Measurements from ENCODE around the gene PTCD2.

PTCD2 gene

DNA sequence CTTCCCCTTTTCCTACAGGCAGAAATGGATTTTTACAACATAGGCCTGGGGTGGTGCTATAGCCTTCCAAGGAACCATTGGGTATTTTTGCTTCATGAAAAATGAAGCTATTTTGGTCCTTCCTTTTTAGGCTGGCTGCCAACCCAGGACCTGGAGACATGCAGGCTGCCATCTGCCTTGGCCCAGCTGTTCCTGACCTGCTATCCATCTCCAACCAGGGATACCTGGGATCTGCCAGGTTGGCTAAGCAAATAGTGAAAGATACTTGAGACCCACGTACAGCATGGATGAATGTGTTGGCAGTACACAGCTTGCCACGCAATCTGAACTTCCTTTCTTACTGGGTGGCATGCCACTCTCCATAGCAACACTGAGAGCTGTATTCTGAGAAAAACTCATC, 31.2 kb upstream of the PTCD2 start:
- TF ChIP-seq, protein P1, sequence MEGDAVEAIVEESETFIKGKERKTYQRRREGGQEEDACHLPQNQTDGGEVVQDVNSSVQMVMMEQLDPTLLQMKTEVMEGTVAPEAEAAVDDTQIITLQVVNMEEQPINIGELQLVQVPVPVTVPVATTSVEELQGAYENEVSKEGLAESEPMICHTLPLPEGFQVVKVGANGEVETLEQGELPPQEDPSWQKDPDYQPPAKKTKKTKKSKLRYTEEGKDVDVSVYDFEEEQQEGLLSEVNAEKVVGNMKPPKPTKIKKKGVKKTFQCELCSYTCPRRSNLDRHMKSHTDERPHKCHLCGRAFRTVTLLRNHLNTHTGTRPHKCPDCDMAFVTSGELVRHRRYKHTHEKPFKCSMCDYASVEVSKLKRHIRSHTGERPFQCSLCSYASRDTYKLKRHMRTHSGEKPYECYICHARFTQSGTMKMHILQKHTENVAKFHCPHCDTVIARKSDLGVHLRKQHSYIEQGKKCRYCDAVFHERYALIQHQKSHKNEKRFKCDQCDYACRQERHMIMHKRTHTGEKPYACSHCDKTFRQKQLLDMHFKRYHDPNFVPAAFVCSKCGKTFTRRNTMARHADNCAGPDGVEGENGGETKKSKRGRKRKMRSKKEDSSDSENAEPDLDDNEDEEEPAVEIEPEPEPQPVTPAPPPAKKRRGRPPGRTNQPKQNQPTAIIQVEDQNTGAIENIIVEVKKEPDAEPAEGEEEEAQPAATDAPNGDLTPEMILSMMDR (conservative IDR thresholded peaks at IDR 0.05; ENCODE audit: low read length) = no peak
- no peak for DNase-seq (ENCODE audit: low read depth)
- no peak overlapping the region for H3K4me3 ChIP-seq (ENCODE audit: low read length)

DNA sequence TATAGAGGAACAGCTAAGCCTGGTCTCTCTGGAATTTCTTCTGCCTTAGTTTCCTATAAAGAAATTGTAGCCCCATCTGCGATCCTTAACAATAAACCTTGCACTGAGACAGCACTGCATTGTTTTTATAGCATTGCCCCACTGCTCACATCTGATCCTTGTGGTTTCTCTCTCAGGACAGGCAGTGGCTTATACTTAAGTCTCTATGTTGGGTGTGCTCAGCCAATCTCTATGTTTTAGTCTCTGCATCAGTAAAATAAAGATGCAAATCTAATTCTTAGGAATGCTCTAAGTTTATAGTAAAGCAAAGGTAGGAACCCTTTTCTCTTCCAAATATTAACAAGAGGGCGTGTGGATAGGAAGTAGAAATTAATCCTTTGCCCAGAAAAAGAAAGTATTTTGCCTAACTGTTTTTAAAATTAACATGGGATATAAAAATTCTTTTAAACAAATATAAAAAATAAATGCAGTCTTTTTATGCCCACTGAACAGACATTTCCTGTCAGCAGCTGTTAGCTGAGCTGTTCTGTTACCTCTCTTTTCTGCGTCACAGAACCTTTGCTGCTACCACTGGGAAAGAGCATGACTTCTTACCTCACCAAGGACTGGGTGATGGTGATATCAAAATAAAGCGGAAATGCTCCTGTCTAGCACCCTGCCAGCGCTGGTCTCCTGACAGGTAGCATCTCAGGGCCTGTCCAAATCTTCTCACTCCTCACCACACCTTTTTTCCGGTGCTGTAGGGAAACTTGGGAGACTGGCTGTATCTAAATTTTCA, 29.6 kb upstream of the PTCD2 start:
- DNase-seq (ENCODE audit: low read depth) = no peak
- H3K4me3 ChIP-seq (ENCODE audit: low read length) = no peak overlapping the region
- TF ChIP-seq, protein P1 (conservative IDR thresholded peaks at IDR 0.05; ENCODE audit: low read length) = no peak

DNA sequence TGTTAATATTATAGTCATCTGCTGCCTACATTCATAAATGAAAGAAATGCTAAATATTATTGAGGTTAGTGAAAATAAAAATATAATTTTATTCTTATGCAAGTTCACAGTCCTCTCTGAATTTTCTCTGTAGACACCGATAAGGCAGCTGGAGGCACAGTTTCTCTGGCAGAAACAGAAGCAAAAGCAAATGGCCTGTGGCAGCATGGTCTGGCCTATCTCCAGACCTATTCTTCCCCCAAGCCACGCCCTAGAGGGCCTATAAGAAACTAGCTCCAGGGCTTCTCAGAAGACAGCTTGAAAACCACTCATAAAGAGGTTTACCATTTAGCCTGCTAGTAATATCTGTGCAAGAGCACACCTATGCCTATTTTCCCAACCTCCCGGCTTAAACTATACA, 28.6 kb upstream of the PTCD2 start:
- no peak for DNase-seq (ENCODE audit: low read depth)
- no peak overlapping the region for H3K4me3 ChIP-seq (ENCODE audit: low read length)
- TF ChIP-seq, protein P1 (conservative IDR thresholded peaks at IDR 0.05; ENCODE audit: low read length) = no peak

DNA sequence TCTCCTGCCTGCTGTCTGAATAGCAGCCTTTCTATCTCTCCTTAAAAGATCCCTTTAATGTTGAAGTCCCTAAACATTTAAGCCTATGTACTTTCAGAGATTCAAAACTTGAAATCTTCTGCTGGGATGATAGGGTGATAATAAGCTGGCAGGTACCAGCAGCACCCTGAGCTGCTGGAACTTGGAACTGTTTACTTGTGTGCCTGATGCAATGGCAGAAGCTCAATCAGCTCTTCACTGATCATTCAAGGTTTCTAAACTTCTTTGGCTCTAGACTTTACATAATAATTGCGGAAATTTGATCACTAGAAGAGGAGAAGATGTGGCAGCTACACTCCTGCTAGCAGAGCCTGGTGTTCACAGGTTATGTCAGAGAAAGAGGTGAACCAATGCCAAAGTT, 27.8 kb upstream of the PTCD2 start:
- no peak for DNase-seq (ENCODE audit: low read depth)

DNA sequence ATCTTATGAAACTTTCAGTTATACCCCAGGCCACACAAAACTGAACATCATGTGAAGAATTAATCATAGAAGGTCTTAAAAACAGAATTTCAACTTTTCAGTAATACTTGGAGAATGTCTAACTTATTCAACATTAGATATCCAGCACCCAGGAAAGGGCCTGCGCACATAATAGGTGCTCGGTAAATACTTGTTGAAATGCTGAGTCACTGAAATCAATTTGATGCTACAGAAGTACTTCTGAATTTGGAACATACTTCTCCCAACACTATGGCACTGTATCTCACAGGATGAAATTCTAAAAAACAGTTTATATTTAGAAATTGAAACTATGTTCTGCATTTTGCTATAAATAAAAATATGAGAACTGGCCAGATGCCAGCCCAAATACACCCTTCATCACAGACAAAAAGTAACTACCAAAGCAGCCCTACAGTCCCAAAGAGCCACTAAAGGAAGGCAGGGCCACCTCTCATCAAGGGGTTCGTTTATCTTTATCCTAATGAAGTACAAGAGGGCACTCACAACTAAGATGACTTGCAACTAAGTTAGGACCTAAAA, 26.6 kb upstream of the PTCD2 start:
- TF ChIP-seq, protein P1 (conservative IDR thresholded peaks at IDR 0.05; ENCODE audit: low read length) = no peak
- no peak for DNase-seq (ENCODE audit: low read depth)
- H3K4me3 ChIP-seq (ENCODE audit: low read length) = no peak overlapping the region

More for the DNA sequence above, 27.8 kb upstream of the PTCD2 start:
- no peak overlapping the region for H3K4me3 ChIP-seq (ENCODE audit: low read length)
- TF ChIP-seq, protein P1 (conservative IDR thresholded peaks at IDR 0.05; ENCODE audit: low read length) = no peak

DNA sequence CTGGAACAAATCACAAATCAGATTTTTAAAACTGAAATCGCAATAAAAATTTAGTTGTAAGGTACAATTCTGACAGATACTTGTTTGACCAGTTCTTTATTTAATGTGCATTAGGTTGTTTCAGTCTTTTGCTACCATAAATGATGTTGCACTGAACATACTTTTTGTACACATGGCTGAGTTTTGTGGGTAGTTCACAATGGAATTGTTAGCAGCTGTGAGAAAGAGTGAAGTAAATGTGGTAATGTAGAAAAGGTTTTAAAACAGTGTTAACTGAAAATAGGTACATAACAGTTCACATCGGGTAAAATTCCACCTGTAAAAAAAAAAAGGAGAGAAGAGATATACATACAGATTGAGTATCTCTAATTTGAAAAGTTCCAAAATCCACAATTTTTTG, 25.7 kb upstream of the PTCD2 start:
- no peak overlapping the region for H3K4me3 ChIP-seq (ENCODE audit: low read length)
- TF ChIP-seq, protein P1 (conservative IDR thresholded peaks at IDR 0.05; ENCODE audit: low read length) = no peak
- DNase-seq (ENCODE audit: low read depth) = no peak

DNA sequence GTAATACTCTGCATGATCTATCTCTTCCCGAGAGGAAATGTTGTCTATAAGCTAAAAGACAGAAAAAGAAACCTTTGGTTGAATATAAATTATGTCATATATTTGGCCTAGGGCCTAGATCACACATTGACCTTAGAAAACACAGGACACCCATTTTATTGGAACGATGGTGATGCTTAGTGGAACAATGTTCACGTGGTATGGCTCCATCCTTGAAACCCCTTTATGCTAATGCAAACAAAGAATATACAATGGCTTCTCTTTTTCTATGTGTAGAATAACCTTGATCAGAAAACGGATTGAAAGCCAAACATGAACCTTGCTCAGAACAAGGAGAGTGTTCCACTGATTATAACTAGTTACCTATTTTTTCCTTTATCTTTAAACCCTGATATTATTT, 24.6 kb upstream of the PTCD2 start:
- DNase-seq (ENCODE audit: low read depth) = no peak
- H3K4me3 ChIP-seq (ENCODE audit: low read length) = no peak overlapping the region
- TF ChIP-seq, protein P1 (conservative IDR thresholded peaks at IDR 0.05; ENCODE audit: low read length) = no peak

Data from AG10803 (cell line).